NCI-H446 treated with DMSO at 0.1 percent for 48 hours (cell line): ENCODE measurements around the gene ISG20.
"Not testable (repeated sequence)": the region's sequence is repeated elsewhere in the genome, so short reads cannot be mapped to it uniquely, and the experiment has no call there.

Experiments
- DNase-seq: peaks from one replicate; lab custom pipeline; 2025; lab: John Stamatoyannopoulos, UW

Gene ISG20

GRCh38 chr15:88619796-88620195 lies 19.0 kb upstream of the ISG20 start:
- no peak for DNase-seq

DNA sequence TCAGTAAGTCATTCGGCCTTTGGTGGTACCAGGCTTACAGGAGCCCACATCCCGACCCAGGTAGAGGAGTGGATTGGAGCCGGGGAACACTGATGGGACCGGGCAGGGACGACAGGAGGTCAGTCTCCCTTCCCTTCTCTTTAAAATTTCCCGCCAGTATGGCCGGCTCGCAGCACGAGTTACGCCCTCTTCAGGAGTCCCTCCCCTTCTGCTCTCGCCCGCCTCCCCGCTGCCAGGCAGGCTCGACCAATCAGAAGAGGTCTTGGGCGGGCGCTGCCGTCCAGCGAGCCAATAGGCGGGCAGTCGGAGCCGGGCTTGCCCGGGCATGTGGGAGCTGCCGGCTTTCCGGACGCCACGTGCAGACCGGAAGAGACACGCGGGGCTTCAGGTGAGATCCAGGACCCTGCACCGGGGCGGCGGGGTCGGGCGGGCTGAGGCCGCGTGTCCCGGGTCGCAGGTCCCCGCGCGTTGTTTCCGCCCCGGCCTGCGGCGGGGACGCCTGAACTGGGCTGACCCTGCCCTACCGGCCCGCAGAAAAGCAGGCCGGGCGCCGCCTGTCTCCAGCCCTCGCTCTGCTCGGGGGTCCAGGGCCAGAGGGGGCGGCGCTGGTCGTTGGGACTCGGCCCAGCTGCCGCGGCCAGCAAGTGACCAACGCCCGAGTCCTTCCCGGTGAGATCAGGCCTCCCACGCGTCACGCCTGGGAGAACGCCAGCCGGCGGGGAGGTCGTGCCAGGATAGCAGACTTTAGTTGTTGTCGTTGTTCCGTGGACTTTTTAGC lies 17.6 kb upstream of the ISG20 start, which contains the start of gene AEN:
AEN (plus strand) TSS at position 346 of the 778 bp plus-strand sequence. CDS start 4,870 bp downstream, outside the sequence.
- DNase-seq: peak; percentile 86

DNA sequence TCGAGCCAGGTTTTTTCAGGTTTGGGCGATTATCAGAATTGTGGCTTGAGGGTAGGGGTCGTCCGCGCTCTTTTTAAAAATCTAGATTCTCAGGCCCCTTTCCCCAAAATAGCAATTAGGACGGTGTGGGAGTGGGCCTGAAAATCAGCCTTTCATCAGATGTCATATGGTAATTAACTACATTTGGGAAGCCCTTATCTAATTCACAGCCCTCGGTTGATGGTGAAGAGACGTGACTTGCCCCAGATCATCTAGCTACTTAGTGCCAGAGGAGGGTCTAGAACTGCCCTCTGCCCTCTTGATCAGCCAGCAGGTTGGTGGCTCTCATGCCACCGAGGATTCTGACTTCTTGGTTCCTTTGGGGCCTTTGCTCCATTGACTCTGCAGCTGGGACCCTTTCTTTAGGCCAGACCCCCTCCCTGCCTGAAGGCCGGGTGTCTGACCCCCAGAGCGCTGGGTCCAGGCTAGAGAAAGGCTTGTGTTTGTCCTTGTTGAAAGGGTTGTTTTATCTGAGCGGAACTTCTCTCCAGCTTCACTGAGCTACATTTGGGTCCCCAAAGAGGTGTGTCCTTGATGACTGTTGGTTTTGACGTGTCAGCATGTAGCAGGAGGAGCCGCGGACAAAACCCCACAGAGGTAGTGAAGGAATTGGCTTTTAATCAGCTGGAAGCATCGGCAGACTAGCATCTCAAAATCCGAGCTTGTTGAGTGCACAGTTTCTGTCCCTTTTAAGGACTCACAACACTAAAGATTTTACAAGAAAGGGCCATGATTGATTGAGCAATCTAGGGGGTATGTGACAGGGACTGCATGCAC lies 16.8 kb upstream of the ISG20 start:
- no peak for DNase-seq

- DNase-seq: no peak
Observed at GRCh38 chr15:88622605-88622975, 16.2 kb upstream of the ISG20 start.

DNA sequence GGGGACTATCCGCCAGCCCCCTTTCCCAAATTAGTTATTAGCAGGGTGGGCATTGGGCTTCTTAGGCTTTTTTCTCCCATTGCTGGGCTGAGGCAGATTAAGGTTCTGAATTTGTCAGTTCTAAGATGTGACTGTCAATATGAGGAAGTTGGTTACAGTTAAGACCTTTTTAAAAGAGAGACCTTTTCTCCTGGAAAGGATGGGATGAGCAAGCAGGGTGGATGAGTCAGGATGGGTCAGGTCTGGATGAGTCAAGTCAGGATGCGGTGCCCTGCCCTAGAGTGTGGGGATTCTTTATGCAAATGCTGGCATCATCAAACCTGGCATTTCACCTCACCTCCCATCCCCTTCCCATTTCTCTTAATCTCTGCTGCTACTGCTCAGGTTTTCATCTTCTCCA lies 15.8 kb upstream of the ISG20 start:
- DNase-seq: no peak

DNA sequence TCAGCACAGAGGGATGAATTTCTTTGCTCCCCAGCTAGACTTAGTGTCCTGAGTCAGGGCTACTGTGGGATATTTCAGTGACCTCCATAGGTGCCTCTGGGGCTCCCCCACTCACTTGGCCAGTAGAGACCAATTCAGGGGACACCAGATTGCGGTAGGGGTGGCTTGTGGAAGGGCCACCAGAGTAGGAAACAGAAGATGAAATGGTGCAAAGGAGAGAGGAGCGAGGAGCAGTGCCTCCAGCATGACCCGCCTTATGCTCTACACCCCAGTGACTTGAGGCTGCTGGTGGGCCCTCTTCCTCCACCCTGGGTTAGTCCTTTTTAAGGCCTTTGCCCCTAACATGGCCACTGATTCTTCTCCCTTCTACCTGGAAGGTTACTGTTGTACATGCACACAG lies 15.2 kb upstream of the ISG20 start:
- no peak for DNase-seq

- DNase-seq: no peak
Observed at GRCh38 chr15:88624156-88624970, 14.5 kb upstream of the ISG20 start.

DNA sequence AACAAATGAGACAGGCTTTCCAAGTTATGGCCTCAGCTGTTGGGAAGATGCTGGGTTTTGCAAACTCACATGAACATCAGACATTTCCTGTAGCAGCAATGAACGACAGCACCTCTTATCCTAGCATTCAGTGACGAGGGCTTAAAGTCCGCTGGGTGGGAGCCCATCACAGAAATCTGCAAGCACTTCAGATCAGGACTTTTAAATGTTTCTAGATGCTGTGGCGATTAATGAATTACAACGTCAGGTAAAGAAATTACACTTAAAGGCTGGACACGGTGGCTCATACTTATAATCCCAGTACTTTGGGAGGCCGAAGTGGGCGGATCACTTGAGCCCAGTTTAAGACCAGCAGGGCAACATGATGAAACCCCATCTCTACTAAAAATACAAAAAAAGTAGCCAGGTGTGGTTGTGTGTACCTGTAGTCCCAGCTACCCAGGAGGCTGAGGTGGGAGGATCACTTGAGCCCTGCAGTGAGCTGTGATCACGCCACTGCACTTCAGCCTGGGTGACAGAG lies 13.8 kb upstream of the ISG20 start:
- no peak for DNase-seq

DNA sequence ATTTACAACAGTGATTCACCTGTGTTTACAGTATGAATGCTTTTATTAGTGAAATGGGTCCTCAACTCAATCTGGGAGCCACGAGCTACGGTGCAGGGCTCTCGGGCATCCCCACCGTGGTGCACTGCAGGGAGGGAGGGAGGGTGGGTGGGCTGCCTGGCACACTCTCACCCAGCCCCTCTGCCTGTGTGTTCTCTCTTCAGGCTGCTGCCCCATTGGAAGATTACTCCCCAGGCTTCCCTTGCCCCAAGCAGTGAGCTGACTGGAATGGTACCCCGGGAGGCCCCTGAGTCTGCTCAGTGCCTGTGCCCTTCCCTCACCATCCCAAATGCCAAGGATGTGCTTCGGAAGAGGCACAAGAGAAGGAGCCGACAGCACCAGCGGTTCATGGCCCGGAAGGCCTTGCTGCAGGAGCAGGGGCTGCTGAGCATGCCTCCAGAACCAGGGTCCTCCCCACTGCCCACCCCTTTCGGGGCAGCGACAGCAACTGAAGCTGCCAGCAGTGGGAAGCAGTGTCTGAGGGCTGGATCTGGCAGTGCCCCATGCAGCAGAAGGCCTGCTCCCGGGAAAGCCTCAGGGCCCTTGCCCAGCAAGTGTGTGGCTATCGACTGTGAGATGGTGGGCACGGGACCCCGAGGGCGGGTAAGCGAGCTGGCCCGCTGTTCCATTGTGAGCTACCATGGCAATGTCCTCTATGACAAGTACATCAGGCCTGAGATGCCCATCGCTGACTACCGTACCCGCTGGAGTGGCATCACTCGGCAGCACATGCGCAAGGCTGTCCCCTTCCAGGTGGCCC lies 12.7 kb upstream of the ISG20 start:
- DNase-seq: no peak

DNA sequence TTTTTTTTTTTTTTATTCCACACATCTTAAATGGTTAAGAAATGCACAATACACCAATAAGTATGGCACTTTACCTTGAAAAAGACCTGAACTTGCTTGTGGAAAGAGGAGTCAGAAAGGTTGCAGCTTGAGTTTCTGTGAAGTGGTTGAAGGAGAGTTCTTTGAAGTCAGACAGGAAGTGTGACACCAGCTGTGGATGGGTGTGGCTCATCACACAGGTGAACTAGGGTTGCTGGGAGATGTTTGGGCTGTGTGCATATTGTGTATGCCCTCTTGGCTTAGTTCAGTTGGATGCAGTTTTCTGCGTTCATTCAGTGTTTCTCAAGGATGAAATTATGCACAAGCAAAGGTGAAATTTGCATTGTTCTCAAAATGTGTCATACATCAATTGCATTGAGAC lies 11.4 kb upstream of the ISG20 start:
- DNase-seq: no peak

DNA sequence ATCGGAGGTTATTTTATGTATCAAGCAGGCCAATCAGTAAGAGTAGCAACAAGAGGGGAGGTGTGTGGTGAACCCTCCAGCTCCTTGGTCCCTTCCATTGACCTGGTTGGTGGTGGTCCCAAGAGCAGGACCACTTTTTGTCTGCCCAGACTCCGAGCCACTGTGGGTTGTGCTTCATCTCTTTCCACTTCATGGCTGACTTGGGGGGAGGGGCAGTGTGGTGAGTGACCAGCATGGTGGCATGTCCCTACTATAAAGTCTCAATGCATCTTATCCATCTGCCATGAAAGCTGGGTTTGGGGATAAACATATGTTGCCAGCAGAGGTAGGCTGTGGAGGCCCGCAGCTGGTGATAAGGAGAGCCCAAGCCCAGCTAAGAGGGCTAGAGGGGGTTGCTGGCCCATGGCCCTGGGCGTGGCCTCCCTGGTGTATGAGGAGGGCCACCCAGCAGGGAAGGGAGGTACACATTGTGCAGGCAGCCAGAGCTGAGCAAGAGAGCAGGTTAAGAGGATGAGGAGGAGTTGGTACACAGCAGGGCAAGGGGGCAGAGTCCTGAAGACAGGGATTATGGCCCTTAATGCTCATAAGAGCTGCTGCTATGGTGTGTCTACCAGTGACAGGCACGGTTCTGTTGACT lies 10.7 kb upstream of the ISG20 start:
- DNase-seq: no peak

GRCh38 chr15:88629071-88629470 lies 9.7 kb upstream of the ISG20 start:
- DNase-seq: no peak

- DNase-seq: no peak
Observed at GRCh38 chr15:88630141-88630721, 8.6 kb upstream of the ISG20 start.

GRCh38 chr15:88630798-88631463 lies 7.9 kb upstream of the ISG20 start:
- no peak for DNase-seq

- DNase-seq: no peak
Observed at GRCh38 chr15:88631464-88632028, 7.3 kb upstream of the ISG20 start.

GRCh38 chr15:88632797-88633196 lies 6.0 kb upstream of the ISG20 start:
- not testable (repeated sequence) for DNase-seq

DNA sequence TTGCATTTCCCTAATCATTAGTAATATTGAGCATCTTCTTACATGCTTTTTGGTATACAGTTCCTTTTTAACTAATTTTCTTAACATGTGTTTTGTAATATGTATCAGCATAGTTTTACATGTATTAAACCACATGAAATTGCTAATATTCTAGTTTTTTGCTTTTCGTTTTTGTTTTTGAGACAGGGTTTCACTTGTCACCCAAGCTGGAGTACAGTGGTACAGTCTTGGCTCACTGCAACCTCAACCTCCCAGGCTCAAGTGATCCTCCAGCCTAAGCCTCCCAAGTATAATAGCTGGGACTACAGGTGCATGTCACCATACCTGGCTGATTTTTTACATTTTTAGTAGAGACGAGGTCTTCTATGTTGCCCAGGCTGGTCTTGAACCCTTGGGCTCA lies 4.4 kb upstream of the ISG20 start:
- DNase-seq: no peak

GRCh38 chr15:88635318-88635717 lies 3.5 kb upstream of the ISG20 start:
- no peak for DNase-seq

GRCh38 chr15:88636050-88636449 lies 2.8 kb upstream of the ISG20 start:
- no peak for DNase-seq

- no peak for DNase-seq
Observed at GRCh38 chr15:88636654-88637053, 2.2 kb upstream of the ISG20 start.
